Muscle layer of duodenum (tissue), 2 donors: ENCODE results near the gene RNF4.
"Not testable (repeated sequence)": the region's sequence is repeated elsewhere in the genome, so short reads cannot be mapped to it uniquely, and the experiment has no call there.

Experiments
- H3K27ac ChIP-seq: one replicate; pipeline ENCODE4 v1.7.0; 2013; ENCODE audit warnings: mild to moderate bottlenecking, low read length
- H3K27me3 ChIP-seq: one replicate; pipeline ENCODE4 v1.7.0; 2013; ENCODE audit warnings: low read depth, mild to moderate bottlenecking, control low read depth, low read length
- H3K36me3 ChIP-seq, 2 donors: one replicate each; pipeline ENCODE4 v1.7.0; 2013; ENCODE audit warnings: low read length in 2 of 2, control low read depth in 1 of 2, mild to moderate bottlenecking in 1 of 2; ENCODE audit not compliant: insufficient read depth in 2 of 2, control insufficient read depth in 1 of 2
- H3K4me1 ChIP-seq, 2 donors: one replicate each; pipeline ENCODE4 v1.7.0; 2013; ENCODE audit warnings: low read length in 2 of 2, mild to moderate bottlenecking in 2 of 2, control low read depth in 1 of 2, moderate library complexity in 1 of 2; ENCODE audit not compliant: insufficient read depth in 2 of 2, control insufficient read depth in 1 of 2
- H3K4me3 ChIP-seq, 2 donors: one replicate each; pipeline ENCODE4 v1.7.0; 2013; ENCODE audit warnings: low read length in 2 of 2, low read depth in 1 of 2, mild to moderate bottlenecking in 1 of 2
- H3K9me3 ChIP-seq, 2 donors: one replicate each; pipeline ENCODE4 v1.7.0; 2013; ENCODE audit warnings: low read length in 2 of 2, control low read depth in 1 of 2, mild to moderate bottlenecking in 1 of 2; ENCODE audit not compliant: control insufficient read depth in 1 of 2
- donor health status: healthy.

RNF4 gene

DNA sequence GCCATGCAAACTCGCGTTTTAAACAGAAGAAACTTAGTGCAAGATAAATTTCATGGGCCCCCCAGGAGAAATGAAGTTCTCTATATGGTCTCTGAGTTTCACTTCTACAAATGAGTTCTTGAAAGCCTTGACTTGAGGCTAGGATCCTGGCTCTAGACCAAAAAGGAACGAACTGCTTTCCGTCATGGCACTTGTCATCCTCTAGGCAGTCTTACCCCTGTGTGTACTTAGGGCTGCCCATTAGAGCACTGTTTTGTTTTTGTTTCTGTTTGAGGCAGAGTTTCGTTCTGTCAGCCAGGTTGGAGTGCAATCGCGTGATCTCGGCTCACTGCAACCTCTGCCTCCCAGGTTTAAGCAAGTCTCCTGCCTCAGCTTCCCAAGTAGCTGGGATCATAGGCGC lies 29.0 kb downstream of the RNF4 start:
- H3K27me3 ChIP-seq = no peaks in the 10 kb centered on the region
- H3K36me3 ChIP-seq = peaks cover 35 to 47% of the 10 kb centered on the region in 2 donors
- H3K9me3 ChIP-seq = no peaks in the 10 kb centered on the region
- peaks cover 0 to 14% of the 10 kb centered on the region in 2 donors for H3K4me1 ChIP-seq
- H3K27ac ChIP-seq = no peak overlapping the region
- H3K4me3 ChIP-seq = no peak overlapping the region

- Histone ChIP-seq H3K27ac (no peak overlapping the region), H3K27me3 (no peaks in the 10 kb centered on the region), H3K4me1 (peaks cover 0 to 8% of the 10 kb centered on the region in 2 donors), H3K4me3 (no peak overlapping the region), H3K36me3 (peaks cover 34 to 50% of the 10 kb centered on the region in 2 donors), H3K9me3 (no peaks in the 10 kb centered on the region)
These were observed 31.6 kb downstream of the RNF4 start for GRCh38 chr4:2500547-2500946.

DNA sequence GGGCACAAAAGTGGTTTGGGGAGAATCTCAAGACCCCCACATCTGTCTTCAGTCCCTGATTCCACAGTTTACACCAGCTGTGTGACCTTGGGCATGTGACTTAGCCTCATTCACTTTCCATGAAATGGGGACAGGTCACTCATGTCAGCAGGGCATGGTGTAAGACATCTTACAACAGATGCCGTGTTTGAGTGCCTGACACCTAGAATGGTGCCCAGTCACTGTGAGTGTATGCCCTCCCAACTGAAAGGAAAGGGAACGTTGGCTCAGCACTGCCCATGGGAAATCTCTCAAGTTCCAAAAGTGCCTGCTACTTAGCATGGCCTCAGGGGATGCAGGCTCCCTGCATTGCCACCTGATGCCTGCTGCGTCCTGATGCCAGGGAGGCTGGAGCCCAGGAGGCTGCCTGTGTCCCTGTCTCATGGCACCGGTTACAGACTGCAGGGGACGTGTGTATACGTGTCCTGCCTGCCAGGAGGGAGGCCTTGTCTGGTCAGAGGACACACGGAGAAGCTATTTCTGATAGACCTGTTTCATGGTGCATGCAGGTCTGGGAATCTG lies 32.2 kb downstream of the RNF4 start:
- Histone ChIP-seq H3K36me3 (peaks cover 38 to 50% of the 10 kb centered on the region in 2 donors), H3K4me1 (peaks cover 0 to 8% of the 10 kb centered on the region in 2 donors), H3K9me3 (no peaks in the 10 kb centered on the region), H3K27ac (no peak overlapping the region), H3K4me3 (no peak overlapping the region), H3K27me3 (no peaks in the 10 kb centered on the region)

GRCh38 chr4:2503809-2504208 lies 34.9 kb downstream of the RNF4 start:
- no peaks in the 10 kb centered on the region for H3K27me3 ChIP-seq
- no peaks in the 10 kb centered on the region for H3K9me3 ChIP-seq
- H3K27ac ChIP-seq = no peak overlapping the region
- peaks cover 30 to 48% of the 10 kb centered on the region in 2 donors for H3K36me3 ChIP-seq
- no peaks in the 10 kb centered on the region for H3K4me1 ChIP-seq
- no peak overlapping the region for H3K4me3 ChIP-seq

DNA sequence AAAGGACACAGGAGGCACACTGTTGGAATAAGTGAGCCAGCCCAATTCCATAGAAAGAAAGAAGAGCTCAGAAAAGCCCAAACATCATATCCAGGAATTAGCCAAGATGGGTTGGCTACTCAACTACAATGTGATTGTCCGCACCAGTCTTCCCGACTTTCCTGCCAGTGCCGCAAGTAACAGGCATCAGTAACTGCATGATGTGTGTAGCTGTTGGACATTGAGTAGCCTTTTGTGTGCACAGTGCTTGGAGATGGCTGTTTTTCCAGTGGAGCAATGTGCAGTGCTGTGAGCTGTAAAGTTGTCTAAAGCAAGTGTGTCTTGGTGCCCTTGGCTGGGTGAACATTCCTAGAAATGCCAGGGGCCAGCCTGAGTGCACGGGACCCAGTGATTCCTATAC lies 38.4 kb downstream of the RNF4 start:
- H3K9me3 ChIP-seq = no peaks in the 10 kb centered on the region
- H3K27me3 ChIP-seq = no peaks in the 10 kb centered on the region
- H3K27ac ChIP-seq = no peak overlapping the region
- no peak overlapping the region for H3K4me3 ChIP-seq
- H3K36me3 ChIP-seq = peaks cover 24 to 46% of the 10 kb centered on the region in 2 donors
- H3K4me1 ChIP-seq = no peaks in the 10 kb centered on the region

- Histone ChIP-seq H3K36me3 (peaks cover 30 to 48% of the 10 kb centered on the region in 2 donors), H3K27ac (no peak overlapping the region), H3K9me3 (no peaks in the 10 kb centered on the region), H3K4me3 (no peak overlapping the region), H3K27me3 (no peaks in the 10 kb centered on the region), H3K4me1 (no peaks in the 10 kb centered on the region)
These were observed 38.9 kb downstream of the RNF4 start for GRCh38 chr4:2507855-2508254.

DNA sequence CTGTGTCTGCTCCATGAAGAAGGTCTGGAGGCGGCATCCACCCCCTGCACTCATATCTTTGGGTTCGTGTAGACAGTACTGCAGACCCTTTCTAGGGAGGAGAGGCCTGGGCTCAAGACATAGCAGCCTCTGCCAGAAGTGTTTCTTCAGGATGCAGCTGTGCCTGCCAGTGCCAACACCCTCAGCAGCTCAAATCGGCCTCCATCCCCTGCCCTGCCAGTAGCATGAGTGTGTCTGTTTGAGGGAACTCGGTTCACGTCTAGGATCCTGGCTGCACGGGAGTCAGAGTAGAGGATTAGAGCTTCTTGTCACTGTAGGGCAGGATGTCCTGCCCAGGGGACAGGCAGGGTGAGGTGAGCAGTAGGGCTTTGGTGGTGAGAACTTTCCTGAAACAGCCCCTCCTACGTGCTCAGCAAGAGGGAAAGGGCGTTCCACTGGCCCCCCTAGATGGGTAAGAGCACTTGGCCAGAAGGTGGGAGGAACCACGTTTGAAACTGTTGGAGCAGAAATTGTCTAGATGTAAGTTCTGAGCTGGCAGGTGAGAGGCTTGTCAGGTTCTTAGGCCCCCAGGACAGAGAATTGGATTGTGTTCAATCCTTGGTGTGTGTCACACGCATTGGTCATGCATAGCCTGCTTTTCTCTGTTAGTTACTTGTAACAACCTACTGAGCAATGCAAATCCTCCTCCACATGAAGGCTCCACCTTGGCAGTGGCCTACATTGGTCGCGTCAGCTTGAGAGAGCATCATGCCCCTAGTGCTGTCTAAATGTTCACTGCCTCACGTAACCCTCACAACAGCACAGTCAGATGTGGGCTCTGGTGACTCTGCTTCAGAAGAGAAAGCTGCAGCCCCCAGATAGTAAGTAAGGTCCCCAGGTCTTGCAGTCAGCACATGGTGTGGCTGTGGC lies 41.7 kb downstream of the RNF4 start:
- Histone ChIP-seq H3K27me3 (no peaks in the 10 kb centered on the region), H3K36me3 (peaks cover 40 to 65% of the 10 kb centered on the region in 2 donors), H3K4me1 (peaks cover 0 to 5% of the 10 kb centered on the region in 2 donors), H3K4me3 (no peak overlapping the region), H3K9me3 (no peaks in the 10 kb centered on the region), H3K27ac (no peak overlapping the region)

DNA sequence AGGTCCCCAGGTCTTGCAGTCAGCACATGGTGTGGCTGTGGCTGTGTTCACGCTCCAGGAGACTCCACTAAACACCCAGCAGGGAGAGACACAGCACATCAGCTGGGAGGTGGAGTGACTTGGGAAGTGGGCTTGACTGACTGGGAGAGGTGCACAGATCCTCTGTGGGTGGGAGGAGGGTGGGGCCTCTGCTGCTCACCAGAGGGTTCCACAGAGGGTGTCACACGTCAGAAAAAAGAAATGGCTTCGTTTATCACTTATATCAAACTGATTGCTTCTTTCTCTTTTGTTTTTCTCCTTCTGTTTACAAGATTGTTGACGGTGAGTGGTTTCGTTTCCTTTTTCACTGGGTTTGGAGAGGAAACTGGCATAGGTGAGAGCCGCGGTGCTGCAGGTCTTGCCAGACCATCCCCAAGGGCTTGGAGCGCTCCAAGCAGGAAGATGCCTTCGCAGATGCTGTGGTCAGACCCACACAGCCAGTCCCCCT lies 42.8 kb downstream of the RNF4 start:
- H3K9me3 ChIP-seq = no peaks in the 10 kb centered on the region
- peaks cover 4 to 14% of the 10 kb centered on the region in 2 donors for H3K4me1 ChIP-seq
- H3K36me3 ChIP-seq = peaks cover 43 to 62% of the 10 kb centered on the region in 2 donors
- H3K27me3 ChIP-seq = no peaks in the 10 kb centered on the region
- no peak overlapping the region for H3K27ac ChIP-seq
- no peak overlapping the region for H3K4me3 ChIP-seq

DNA sequence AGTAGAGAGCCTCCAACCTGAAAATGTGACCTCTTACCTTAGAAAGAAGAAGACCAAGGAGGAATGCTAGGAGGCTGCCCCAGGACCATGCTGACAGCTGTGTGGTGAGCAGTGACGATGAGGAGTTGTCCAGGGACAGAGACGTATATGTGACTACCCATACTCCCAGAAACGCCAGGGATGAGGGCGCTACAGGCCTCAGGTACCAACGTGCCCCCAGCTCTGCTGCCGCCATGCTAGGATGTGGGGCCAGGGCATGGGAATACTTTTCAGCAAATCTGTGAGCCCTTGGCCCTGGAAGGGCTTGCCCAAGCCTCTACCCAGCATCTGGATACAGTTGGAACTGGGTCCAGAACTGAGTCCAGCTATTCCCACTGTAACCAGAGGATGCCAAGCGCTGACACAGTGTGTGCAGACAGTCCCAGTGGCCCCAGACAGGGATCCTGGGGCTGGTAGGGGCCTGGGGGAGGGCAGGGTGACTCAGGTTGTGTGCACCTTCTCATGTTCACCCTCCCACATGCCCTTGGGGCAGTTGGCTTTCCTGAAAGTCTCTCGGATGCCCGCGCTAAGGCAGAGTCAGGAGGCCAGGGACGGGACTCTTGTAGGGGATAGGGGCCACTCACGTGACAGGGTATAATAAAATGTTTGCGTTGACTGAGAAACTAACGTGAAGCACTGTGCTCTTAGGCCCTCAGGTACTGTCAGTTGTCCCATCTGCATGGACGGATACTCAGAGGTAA lies 43.7 kb downstream of the RNF4 start:
- peaks cover 43 to 59% of the 10 kb centered on the region in 2 donors for H3K36me3 ChIP-seq
- peaks cover 4 to 14% of the 10 kb centered on the region in 2 donors for H3K4me1 ChIP-seq
- H3K4me3 ChIP-seq = no peak overlapping the region
- H3K9me3 ChIP-seq = no peaks in the 10 kb centered on the region
- H3K27me3 ChIP-seq = no peaks in the 10 kb centered on the region
- no peak overlapping the region for H3K27ac ChIP-seq

- H3K4me1 ChIP-seq = peaks cover 4 to 14% of the 10 kb centered on the region in 2 donors
- not testable (repeated sequence) for H3K9me3 ChIP-seq, H3K27me3 ChIP-seq, H3K4me3 ChIP-seq, H3K27ac ChIP-seq
- H3K36me3 ChIP-seq = peaks cover 42 to 51% of the 10 kb centered on the region in 2 donors
These were observed 45.3 kb downstream of the RNF4 start for GRCh38 chr4:2514193-2514592.

- Histone ChIP-seq H3K36me3 (peaks cover 35 to 46% of the 10 kb centered on the region in 2 donors), H3K4me1 (peaks cover 4 to 14% of the 10 kb centered on the region in 2 donors)
- H3K4me3 ChIP-seq, H3K27ac ChIP-seq, H3K9me3 ChIP-seq, H3K27me3 ChIP-seq: not testable (repeated sequence)
These were observed 46.0 kb downstream of the RNF4 start for GRCh38 chr4:2514944-2515343.
